Activated CD4-positive, CD25-positive, alpha-beta regulatory T cell treated with anti-CD3 and anti-CD28 coated beads, Interleukin-2, amount 50 U/mL, for 16 hours (primary cell): Measurements from ENCODE around the gene PRTN3.

Experiments used
- DNase-seq: peaks from one replicate; pipeline ENCODE4 v3.0.0-alpha.2; 2020; ENCODE audit warnings: low read depth, low spot score

The PRTN3 gene

DNA sequence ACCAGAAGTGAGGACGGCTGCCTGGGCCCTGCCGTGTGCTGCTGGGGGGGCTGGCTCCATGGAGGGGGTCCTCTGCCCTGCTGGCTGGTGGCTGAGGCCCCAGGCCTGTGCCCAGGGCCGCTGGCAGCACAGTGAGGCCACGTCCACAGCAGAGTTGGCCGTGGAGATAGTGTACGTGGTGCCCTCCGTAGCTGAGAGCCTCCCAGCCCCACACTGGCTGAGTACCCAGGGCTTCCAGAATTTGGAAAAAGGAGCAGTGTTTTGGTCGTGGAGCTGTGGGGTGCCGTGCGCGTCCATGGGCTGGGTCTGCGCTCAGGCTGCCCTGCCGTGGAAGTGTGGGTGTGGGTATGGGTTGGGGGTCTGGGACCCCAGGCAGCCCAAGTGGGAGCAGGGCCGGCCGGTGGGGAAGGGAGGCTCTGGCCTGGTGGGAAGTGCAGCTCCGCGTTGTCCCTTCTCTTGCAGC is 37.7 kb upstream of the PRTN3 start:
- no peak for DNase-seq

- no peak for DNase-seq
Measured at GRCh38 chr19:803686-804418, 36.9 kb upstream of the PRTN3 start.

GRCh38 chr19:804419-805165 is 36.2 kb upstream of the PRTN3 start:
- no peak for DNase-seq

- DNase-seq = no peak
Measured at GRCh38 chr19:805166-805551, 35.6 kb upstream of the PRTN3 start.

- DNase-seq = no peak
Measured at GRCh38 chr19:805600-806550, 34.9 kb upstream of the PRTN3 start.

DNA sequence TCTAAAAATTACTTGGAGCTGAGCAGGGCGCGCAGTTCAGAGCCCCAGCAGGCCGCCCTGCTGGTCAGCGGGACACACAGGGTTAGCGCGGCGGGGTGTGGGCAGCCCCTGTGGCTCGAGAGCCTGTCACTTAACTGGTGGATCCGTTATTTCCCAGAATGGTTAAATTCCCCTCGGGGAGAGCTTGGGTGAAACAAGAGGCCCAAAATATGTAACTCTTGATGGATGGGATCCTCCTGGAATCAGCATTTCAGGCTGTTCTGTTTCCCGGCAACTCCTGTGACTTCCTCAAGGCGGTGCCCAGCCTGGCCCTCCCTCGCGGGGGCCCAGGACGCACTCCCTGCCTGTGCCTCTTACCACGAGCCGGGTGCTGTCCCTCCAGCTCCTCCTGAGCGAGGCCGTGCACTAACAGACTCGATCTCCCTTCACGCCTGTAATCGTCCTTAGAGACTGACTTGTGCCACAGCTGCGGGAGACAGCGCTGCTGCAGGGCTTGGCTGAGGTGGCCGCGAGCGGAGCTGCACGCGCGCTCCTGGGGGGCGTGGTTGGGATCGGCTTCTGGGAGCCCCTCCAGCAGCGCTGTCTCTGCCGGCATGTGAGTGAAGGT is 33.9 kb upstream of the PRTN3 start:
- no peak for DNase-seq

- DNase-seq = no peak
Measured at GRCh38 chr19:807627-808422, 33.0 kb upstream of the PRTN3 start.

GRCh38 chr19:808423-808775 is 32.4 kb upstream of the PRTN3 start:
- DNase-seq = no peak

GRCh38 chr19:810077-810855 is 30.5 kb upstream of the PRTN3 start:
- no peak for DNase-seq

DNA sequence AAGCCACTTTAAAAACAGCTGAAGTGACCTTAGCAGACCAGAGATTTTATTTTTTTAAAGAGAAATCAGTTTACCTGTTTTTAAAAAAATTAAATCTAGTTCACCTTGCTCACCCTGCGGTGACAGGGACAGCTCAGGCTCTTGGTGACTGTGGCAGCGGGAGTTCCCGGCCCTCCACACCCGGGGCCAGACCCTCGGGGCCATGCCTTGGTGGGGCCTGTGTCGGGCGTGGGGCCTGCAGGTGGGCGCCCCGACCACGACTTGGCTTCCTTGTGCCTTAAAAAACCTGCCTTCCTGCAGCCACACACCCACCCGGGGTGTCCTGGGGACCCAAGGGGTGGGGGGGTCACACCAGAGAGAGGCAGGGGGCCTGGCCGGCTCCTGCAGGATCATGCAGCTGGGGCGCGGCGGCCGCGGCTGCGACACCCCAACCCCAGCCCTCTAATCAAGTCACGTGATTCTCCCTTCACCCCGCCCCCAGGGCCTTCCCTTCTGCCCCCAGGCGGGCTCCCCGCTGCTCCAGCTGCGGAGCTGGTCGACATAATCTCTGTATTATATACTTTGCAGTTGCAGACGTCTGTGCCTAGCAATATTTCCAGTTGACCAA is 29.8 kb upstream of the PRTN3 start:
- no peak for DNase-seq

GRCh38 chr19:811506-812048 is 29.2 kb upstream of the PRTN3 start:
- no peak for DNase-seq

DNA sequence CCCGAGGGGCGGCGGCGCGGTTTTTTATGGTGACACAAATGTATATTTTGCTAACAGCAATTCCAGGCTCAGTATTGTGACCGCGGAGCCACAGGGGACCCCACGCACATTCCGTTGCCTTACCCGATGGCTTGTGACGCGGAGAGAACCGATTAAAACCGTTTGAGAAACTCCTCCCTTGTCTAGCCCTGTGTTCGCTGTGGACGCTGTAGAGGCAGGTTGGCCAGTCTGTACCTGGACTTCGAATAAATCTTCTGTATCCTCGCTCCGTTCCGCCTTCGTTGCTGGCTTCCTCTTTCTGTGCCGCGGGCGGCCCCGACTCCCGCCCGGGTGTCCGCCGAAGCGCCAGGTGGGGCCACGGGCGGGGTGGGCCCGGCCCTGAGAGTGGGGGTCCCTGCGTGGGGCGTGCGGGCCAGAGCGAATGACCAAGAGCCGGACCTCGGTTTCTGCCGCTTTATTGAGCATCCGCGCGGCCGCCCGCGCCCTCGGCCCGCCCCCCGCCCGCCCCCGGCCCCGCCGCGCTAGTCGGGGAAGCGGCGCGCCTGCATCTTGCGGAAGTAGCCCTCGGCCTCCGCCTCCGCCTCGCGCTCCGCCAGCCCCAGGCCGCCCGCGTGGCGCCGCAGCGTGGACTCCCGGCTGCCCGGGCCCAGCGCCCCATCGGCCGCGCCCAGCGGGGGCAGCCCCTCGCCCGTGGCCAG is 28.6 kb upstream of the PRTN3 start:
- DNase-seq = no peak

- no peak for DNase-seq
Measured at GRCh38 chr19:812747-813218, 28.0 kb upstream of the PRTN3 start.

GRCh38 chr19:813219-814151 is 27.3 kb upstream of the PRTN3 start:
- DNase-seq = no peak

GRCh38 chr19:814152-815078 is 26.4 kb upstream of the PRTN3 start:
- no peak for DNase-seq

GRCh38 chr19:815079-815774 is 25.6 kb upstream of the PRTN3 start:
- DNase-seq = no peak
